Body of pancreas (tissue), 4 donors: Measurements from ENCODE around the gene EYS. TPM values are rescaled to one million over a fixed set of nuclear protein-coding genes. Genes with fewer than 3 reads are reported as not detected.

Experiments used
- ATAC-seq: fragments of 150-250 bp; one replicate; pipeline ENCODE4 v1.9.1; 2016
- DNase-seq, 4 donors: peaks; one replicate each; pipeline ENCODE4 v3.0.0-alpha.2; 2019
- H3K27ac ChIP-seq, 4 donors: fragments of 200-600 bp; sonication (generic); 1 replicate in 3 of 4; 2 replicates in 1 of 4; pipeline versions ENCODE4 v1.5.1 to v1.6.1; 2016 to 2019; ENCODE audit warnings: mild to moderate bottlenecking in 1 of 4, mixed read lengths in 1 of 4, moderate library complexity in 1 of 4
- H3K27me3 ChIP-seq, 2 donors: fragments of 200-600 bp; sonication (generic); one replicate each; pipeline ENCODE4 v1.6.0; 2016; ENCODE audit warnings: mild to moderate bottlenecking in 1 of 2
- H3K36me3 ChIP-seq, 2 donors: fragments of 200-600 bp; sonication (generic); replicated peaks in 1 of 2; 2 replicates each; pipeline ENCODE4 v1.5.1; 2016; ENCODE audit warnings: low read depth in 2 of 2; ENCODE audit not compliant: insufficient read depth in 1 of 2
- H3K4me1 ChIP-seq: fragments of 200-600 bp; sonication (generic); one replicate; pipeline ENCODE4 v1.6.0; 2016
- H3K4me3 ChIP-seq, 2 donors: fragments of 200-600 bp; sonication (generic); 1 replicate in 1 of 2; 2 replicates in 1 of 2; pipeline ENCODE4 v1.5.1; 2016 to 2019
- H3K9me3 ChIP-seq, 3 donors: fragments of 200-600 bp; sonication (generic); 1 replicate in 2 of 3; 2 replicates in 1 of 3; pipeline ENCODE4 v1.5.1; 2016
- POLR2A ChIP-seq, 3 donors: fragments of 450-650 bp; IDR thresholded peaks; one replicate each; pipeline ENCODE4 v1.6.1; 2016; ENCODE audit warnings: antibody characterized with exemption in 3 of 3, mild to moderate bottlenecking in 2 of 3
- WGBS, 2 donors: methylation state at CpG; one replicate each; pipeline ENCODE4 v1.1.5; 2017; 5-methylcytosine and 5-hydroxymethylcytosine counted together
- intact Hi-C: fragments of 100-400 bp; cut with DNase I; formaldehyde crosslinking; loops from one replicate; pipeline ENCODE4 v1.15.1; 2023
- total RNA-seq, 2 donors: library from RNA; depleted of rRNA; stranded (reverse); fragments of >200 nt; gene quantifications; one replicate each; pipeline ENCODE4 v1.1.0, GENCODE V29; 2016
- TF ChIP-seq, protein P1 (sequence below), 7 experiments: fragments of 450-650 bp in 4 of 7; fragments of 200-600 bp in 3 of 7; sonication (generic) in 3 of 7; IDR thresholded peaks; one replicate each; pipeline ENCODE4 v1.5.1; 2016 to 2019; ENCODE audit warnings: antibody characterized with exemption in 7 of 7

The EYS gene
- total RNA-seq, 2 donors from 2014 or later: 0.26 TPM; not detected in 1

- intact Hi-C loops: no loop called here
- Histone ChIP-seq H3K36me3 (no peaks in the 10 kb centered on the region), H3K4me3 (no peak overlapping the region), H3K4me1 (no peaks in the 10 kb centered on the region), H3K27me3 (no peaks in the 10 kb centered on the region), H3K27ac (no peak overlapping the region), H3K9me3 (no peaks in the 10 kb centered on the region)
- 86 to 87% methylated on average over 4 of the region's 4 CpGs for WGBS, 2 donors
- ATAC-seq: no peak
- DNase-seq: no peak
- no peak for TF ChIP-seq POLR2A (IDR thresholded peaks at IDR 0.05)
- TF ChIP-seq, protein P1, sequence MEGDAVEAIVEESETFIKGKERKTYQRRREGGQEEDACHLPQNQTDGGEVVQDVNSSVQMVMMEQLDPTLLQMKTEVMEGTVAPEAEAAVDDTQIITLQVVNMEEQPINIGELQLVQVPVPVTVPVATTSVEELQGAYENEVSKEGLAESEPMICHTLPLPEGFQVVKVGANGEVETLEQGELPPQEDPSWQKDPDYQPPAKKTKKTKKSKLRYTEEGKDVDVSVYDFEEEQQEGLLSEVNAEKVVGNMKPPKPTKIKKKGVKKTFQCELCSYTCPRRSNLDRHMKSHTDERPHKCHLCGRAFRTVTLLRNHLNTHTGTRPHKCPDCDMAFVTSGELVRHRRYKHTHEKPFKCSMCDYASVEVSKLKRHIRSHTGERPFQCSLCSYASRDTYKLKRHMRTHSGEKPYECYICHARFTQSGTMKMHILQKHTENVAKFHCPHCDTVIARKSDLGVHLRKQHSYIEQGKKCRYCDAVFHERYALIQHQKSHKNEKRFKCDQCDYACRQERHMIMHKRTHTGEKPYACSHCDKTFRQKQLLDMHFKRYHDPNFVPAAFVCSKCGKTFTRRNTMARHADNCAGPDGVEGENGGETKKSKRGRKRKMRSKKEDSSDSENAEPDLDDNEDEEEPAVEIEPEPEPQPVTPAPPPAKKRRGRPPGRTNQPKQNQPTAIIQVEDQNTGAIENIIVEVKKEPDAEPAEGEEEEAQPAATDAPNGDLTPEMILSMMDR (IDR thresholded peaks at IDR 0.05): no peak
These were observed 1707.4 kb downstream of the EYS start for GRCh38 chr6:63999613-64000012.

GRCh38 chr6:63998991-63999390 lies 1708.0 kb downstream of the EYS start:
- ATAC-seq: no peak
- TF ChIP-seq, protein P1 (IDR thresholded peaks at IDR 0.05): no peak
- TF ChIP-seq POLR2A (IDR thresholded peaks at IDR 0.05): no peak
- H3K27ac ChIP-seq: no peak overlapping the region
- H3K4me3 ChIP-seq: no peak overlapping the region
- no peaks in the 10 kb centered on the region for H3K27me3 ChIP-seq
- no peak for DNase-seq
- intact Hi-C loops: no loop called here
- WGBS, 2 donors: 59 to 83% methylated on average over 3 of the region's 3 CpGs
- no peaks in the 10 kb centered on the region for H3K4me1 ChIP-seq
- H3K36me3 ChIP-seq: no peaks in the 10 kb centered on the region
- no peaks in the 10 kb centered on the region for H3K9me3 ChIP-seq

- DNase-seq (no peak), ATAC-seq (no peak)
- H3K27me3 ChIP-seq: no peaks in the 10 kb centered on the region
- 34 to 43% methylated on average over 1 of the region's 1 CpG for WGBS, 2 donors
- TF ChIP-seq, protein P1 (IDR thresholded peaks at IDR 0.05): no peak
- TF ChIP-seq POLR2A (IDR thresholded peaks at IDR 0.05): no peak
- intact Hi-C loops: no loop called here
- H3K9me3 ChIP-seq: no peaks in the 10 kb centered on the region
- no peak overlapping the region for H3K4me3 ChIP-seq
- H3K27ac ChIP-seq: no peak overlapping the region
- no peaks in the 10 kb centered on the region for H3K4me1 ChIP-seq
- H3K36me3 ChIP-seq: no peaks in the 10 kb centered on the region
These were observed 1709.3 kb downstream of the EYS start for GRCh38 chr6:63997734-63998133.

DNA sequence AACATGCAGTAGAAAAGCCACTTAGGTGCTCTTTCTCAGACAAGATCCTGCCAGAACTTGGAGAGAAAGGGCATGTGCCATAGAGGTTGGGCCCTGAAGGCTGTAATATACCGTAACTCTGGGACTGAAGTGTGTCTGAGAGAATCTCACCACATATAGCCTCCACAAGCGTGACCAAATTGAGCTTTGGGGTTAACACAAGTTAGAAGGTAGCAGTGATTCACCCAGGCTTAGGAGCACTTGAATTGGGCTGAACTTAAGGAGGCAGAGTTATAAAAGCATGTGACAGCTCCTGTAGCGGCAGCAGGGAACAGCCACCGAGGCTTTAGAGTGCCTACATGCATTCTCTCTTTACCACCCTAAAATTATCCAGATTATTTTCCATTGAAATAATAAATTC lies 1709.8 kb downstream of the EYS start:
- ATAC-seq (no peak), DNase-seq (no peak)
- Histone ChIP-seq H3K27ac (no peak overlapping the region), H3K4me3 (no peak overlapping the region), H3K9me3 (no peaks in the 10 kb centered on the region), H3K4me1 (no peaks in the 10 kb centered on the region), H3K36me3 (no peaks in the 10 kb centered on the region), H3K27me3 (no peaks in the 10 kb centered on the region)
- 59 to 63% methylated on average over 4 of the region's 4 CpGs for WGBS, 2 donors
- TF ChIP-seq, protein P1 (IDR thresholded peaks at IDR 0.05): no peak
- no peak for TF ChIP-seq POLR2A (IDR thresholded peaks at IDR 0.05)
- intact Hi-C loops: no loop called here

- intact Hi-C loops: no loop called here
- TF ChIP-seq POLR2A (IDR thresholded peaks at IDR 0.05): no peak
- TF ChIP-seq, protein P1 (IDR thresholded peaks at IDR 0.05): no peak
- no peak overlapping the region for H3K27ac ChIP-seq
These were observed 1721.8 kb downstream of the EYS start for GRCh38 chr6:63985223-63985622.

More at GRCh38 chr6:63985223-63985622, 1721.8 kb downstream of the EYS start:
- Histone ChIP-seq H3K27me3 (no peaks in the 10 kb centered on the region), H3K4me1 (no peaks in the 10 kb centered on the region), H3K9me3 (no peaks in the 10 kb centered on the region), H3K4me3 (no peak overlapping the region), H3K36me3 (no peaks in the 10 kb centered on the region)
- ATAC-seq: no peak
- no peak for DNase-seq
- WGBS, 2 donors: 55 to 70% methylated on average over 3 of the region's 3 CpGs
